ENCODE data around the gene CDKAL1.

The CDKAL1 gene

DNA sequence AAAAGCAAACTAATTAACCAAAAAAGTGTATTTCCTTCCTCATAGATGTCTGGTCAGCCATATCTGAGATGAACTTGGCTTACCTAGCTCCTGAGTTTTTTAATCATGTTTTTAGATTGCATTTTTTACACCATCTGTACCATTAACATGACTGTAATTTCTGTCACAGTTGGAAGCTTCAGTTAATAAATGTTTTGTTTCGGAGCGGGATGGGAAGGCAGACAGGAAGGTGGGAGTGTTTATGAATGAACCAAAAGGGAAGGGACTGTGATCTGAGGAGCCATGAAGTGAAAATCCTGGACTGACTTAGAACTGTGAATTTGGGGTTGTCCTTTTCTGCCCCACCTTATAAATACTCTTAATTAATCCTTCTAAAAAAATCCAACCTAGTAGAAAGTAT is 613.7 kb downstream of the CDKAL1 start:
- TF ChIP-seq ISL1 (CRISPR knock-in tag; IDR thresholded peaks at IDR 0.05) = no peak
- no peak for TF ChIP-seq TOX (CRISPR knock-in tag; IDR thresholded peaks at IDR 0.05; ENCODE audit: borderline replicate concordance)
- TF ChIP-seq ZNF8 (CRISPR knock-in tag; IDR thresholded peaks at IDR 0.05) = no peak
- no peak for TF ChIP-seq CSDC2 (CRISPR knock-in tag; IDR thresholded peaks at IDR 0.05)
- no peak for TF ChIP-seq TCF4 (CRISPR knock-in tag; IDR thresholded peaks at IDR 0.05; ENCODE audit: borderline replicate concordance)
- no peak for TF ChIP-seq SNAI2 (CRISPR knock-in tag; IDR thresholded peaks at IDR 0.05)
- TF ChIP-seq, protein P1, sequence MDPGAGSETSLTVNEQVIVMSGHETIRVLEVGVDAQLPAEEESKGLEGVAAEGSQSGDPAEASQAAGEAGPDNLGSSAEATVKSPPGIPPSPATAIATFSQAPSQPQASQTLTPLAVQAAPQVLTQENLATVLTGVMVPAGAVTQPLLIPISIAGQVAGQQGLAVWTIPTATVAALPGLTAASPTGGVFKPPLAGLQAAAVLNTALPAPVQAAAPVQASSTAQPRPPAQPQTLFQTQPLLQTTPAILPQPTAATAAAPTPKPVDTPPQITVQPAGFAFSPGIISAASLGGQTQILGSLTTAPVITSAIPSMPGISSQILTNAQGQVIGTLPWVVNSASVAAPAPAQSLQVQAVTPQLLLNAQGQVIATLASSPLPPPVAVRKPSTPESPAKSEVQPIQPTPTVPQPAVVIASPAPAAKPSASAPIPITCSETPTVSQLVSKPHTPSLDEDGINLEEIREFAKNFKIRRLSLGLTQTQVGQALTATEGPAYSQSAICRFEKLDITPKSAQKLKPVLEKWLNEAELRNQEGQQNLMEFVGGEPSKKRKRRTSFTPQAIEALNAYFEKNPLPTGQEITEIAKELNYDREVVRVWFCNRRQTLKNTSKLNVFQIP (CRISPR knock-in tag; IDR thresholded peaks at IDR 0.05; ENCODE audit: borderline replicate concordance, low read depth) = no peak
- no peak for TF ChIP-seq PPARA (CRISPR knock-in tag; IDR thresholded peaks at IDR 0.05; ENCODE audit: borderline replicate concordance)
- TF ChIP-seq RARB (CRISPR knock-in tag; IDR thresholded peaks at IDR 0.05) = no peak
- TF ChIP-seq ARNTL (CRISPR knock-in tag; IDR thresholded peaks at IDR 0.05; ENCODE audit: borderline replicate concordance, low read depth) = no peak
- TF ChIP-seq ZFP30 (CRISPR knock-in tag; IDR thresholded peaks at IDR 0.05) = no peak
- TF ChIP-seq, protein P2, sequence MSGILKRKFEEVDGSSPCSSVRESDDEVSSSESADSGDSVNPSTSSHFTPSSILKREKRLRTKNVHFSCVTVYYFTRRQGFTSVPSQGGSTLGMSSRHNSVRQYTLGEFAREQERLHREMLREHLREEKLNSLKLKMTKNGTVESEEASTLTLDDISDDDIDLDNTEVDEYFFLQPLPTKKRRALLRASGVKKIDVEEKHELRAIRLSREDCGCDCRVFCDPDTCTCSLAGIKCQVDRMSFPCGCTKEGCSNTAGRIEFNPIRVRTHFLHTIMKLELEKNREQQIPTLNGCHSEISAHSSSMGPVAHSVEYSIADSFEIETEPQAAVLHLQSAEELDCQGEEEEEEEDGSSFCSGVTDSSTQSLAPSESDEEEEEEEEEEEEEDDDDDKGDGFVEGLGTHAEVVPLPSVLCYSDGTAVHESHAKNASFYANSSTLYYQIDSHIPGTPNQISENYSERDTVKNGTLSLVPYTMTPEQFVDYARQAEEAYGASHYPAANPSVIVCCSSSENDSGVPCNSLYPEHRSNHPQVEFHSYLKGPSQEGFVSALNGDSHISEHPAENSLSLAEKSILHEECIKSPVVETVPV (CRISPR knock-in tag; IDR thresholded peaks at IDR 0.05) = no peak
- no peak for TF ChIP-seq ZNF70 (CRISPR knock-in tag; IDR thresholded peaks at IDR 0.05)
- ATAC-seq = no peak

DNA sequence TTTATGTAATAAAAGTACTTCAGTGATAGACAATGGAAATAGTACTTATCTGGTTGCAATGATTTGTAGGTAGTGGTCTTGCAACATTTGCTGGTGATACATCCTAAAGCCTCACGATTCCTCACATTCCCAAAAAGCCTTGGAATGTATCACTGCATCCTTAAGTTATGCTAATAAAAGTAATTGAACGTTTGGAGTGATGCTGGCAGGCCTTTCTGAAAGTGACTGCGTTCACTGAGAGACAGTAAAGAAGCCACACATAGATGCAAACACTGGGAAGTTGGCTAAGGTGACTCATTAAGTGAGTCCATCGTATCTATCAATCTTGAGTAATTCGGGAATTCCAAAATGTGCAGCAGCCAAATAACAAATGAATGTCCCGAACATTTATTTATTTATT is 615.2 kb downstream of the CDKAL1 start:
- TF ChIP-seq TOX (CRISPR knock-in tag; IDR thresholded peaks at IDR 0.05; ENCODE audit: borderline replicate concordance) (no peak), ISL1 (CRISPR knock-in tag; IDR thresholded peaks at IDR 0.05) (peak; percentile 70)
- TF ChIP-seq, protein P3, sequence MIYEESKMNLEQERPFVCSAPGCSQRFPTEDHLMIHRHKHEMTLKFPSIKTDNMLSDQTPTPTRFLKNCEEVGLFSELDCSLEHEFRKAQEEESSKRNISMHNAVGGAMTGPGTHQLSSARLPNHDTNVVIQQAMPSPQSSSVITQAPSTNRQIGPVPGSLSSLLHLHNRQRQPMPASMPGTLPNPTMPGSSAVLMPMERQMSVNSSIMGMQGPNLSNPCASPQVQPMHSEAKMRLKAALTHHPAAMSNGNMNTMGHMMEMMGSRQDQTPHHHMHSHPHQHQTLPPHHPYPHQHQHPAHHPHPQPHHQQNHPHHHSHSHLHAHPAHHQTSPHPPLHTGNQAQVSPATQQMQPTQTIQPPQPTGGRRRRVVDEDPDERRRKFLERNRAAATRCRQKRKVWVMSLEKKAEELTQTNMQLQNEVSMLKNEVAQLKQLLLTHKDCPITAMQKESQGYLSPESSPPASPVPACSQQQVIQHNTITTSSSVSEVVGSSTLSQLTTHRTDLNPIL (CRISPR knock-in tag; IDR thresholded peaks at IDR 0.05; ENCODE audit: low read depth) = 0 out of 2 replicates have a peak, but pooled peaks have one; percentile 11
- peak; percentile 31; the same call in 1 of the 3 replicates for ATAC-seq

DNA sequence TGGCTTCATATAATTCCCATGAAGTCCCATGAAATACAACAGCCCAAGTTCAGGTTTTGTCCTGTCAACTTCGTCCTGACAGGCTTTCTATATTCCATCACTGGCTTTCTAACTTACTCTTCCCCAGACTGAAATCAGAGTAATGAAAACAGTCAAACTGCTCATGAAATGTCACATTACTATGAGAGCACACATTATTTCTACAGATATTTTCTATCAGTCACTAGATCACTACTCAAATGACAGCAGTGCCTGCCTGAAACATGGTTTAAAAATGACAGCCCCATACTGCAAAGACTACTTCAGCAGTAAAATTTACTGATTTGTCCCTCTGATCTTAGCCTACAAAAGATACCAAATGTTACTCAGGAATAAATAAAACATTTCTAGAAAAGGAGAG is 616.4 kb downstream of the CDKAL1 start:
- TF ChIP-seq, protein P2 (CRISPR knock-in tag; IDR thresholded peaks at IDR 0.05) = no peak
- no peak for TF ChIP-seq GLIS3 (CRISPR knock-in tag; IDR thresholded peaks at IDR 0.05)
- no peak for TF ChIP-seq ZC3H10 (CRISPR knock-in tag; IDR thresholded peaks at IDR 0.05)
- no peak for TF ChIP-seq SNAI2 (CRISPR knock-in tag; IDR thresholded peaks at IDR 0.05)
- TF ChIP-seq ESRRG (CRISPR knock-in tag; IDR thresholded peaks at IDR 0.05) = no peak
- no peak for TF ChIP-seq PPARA (CRISPR knock-in tag; IDR thresholded peaks at IDR 0.05; ENCODE audit: borderline replicate concordance)
- TF ChIP-seq ZNF565 (CRISPR knock-in tag; conservative IDR thresholded peaks at IDR 0.05; ENCODE audit: low read depth) = no peak
- TF ChIP-seq RARB (CRISPR knock-in tag; IDR thresholded peaks at IDR 0.05) = no peak
- no peak for TF ChIP-seq TOX (CRISPR knock-in tag; IDR thresholded peaks at IDR 0.05; ENCODE audit: borderline replicate concordance)
- TF ChIP-seq TCF4 (CRISPR knock-in tag; IDR thresholded peaks at IDR 0.05; ENCODE audit: borderline replicate concordance) = no peak
- TF ChIP-seq OSR1 (CRISPR knock-in tag; IDR thresholded peaks at IDR 0.05) = no peak
- TF ChIP-seq, protein P3 (CRISPR knock-in tag; IDR thresholded peaks at IDR 0.05; ENCODE audit: low read depth) = no peak
- TF ChIP-seq ZFP30 (CRISPR knock-in tag; IDR thresholded peaks at IDR 0.05) = no peak
- no peak for TF ChIP-seq BACH2 (CRISPR knock-in tag; IDR thresholded peaks at IDR 0.05; ENCODE audit: borderline replicate concordance)
- no peak for TF ChIP-seq ZNF70 (CRISPR knock-in tag; IDR thresholded peaks at IDR 0.05)
- TF ChIP-seq CSDC2 (CRISPR knock-in tag; IDR thresholded peaks at IDR 0.05) = no peak
- no peak for TF ChIP-seq ZFP3 (CRISPR knock-in tag; IDR thresholded peaks at IDR 0.05)
- no peak for TF ChIP-seq ISL1 (CRISPR knock-in tag; IDR thresholded peaks at IDR 0.05)
- no peak for ATAC-seq

DNA sequence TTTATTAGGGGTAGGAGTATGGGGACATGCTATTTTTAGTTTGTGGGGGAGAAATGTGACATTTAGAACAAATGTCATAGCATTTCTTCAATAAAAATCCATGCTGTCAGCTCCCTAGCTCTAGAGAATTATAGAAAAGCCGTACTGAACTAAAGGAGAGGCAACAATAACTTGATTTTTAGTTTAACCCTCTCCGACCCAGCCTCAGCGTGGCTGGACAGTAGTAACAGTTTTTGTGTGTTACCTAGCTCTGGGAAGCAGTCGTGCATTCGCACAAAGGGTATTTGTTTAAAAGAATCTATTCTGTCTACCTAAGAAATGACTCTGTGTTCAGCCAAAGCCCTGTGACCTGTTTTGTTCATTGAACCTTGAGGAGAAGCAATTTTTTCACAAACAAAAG is 616.9 kb downstream of the CDKAL1 start:
- no peak for ATAC-seq
- no peak for TF ChIP-seq ISL1 (CRISPR knock-in tag; IDR thresholded peaks at IDR 0.05)
- TF ChIP-seq ARNTL (CRISPR knock-in tag; IDR thresholded peaks at IDR 0.05; ENCODE audit: borderline replicate concordance, low read depth) = no peak
- no peak for TF ChIP-seq ZFP30 (CRISPR knock-in tag; IDR thresholded peaks at IDR 0.05)
- TF ChIP-seq, protein P2 (CRISPR knock-in tag; IDR thresholded peaks at IDR 0.05) = no peak
- TF ChIP-seq RARB (CRISPR knock-in tag; IDR thresholded peaks at IDR 0.05) = no peak
- no peak for TF ChIP-seq TCF4 (CRISPR knock-in tag; IDR thresholded peaks at IDR 0.05; ENCODE audit: borderline replicate concordance)
- no peak for TF ChIP-seq ZNF8 (CRISPR knock-in tag; IDR thresholded peaks at IDR 0.05)
- TF ChIP-seq ZFP3 (CRISPR knock-in tag; IDR thresholded peaks at IDR 0.05) = no peak
- TF ChIP-seq ESRRG (CRISPR knock-in tag; IDR thresholded peaks at IDR 0.05) = no peak
- no peak for TF ChIP-seq GLIS3 (CRISPR knock-in tag; IDR thresholded peaks at IDR 0.05)
- TF ChIP-seq, protein P3 (CRISPR knock-in tag; IDR thresholded peaks at IDR 0.05; ENCODE audit: low read depth) = no peak
- TF ChIP-seq ZC3H10 (CRISPR knock-in tag; IDR thresholded peaks at IDR 0.05) = no peak
- no peak for TF ChIP-seq CSDC2 (CRISPR knock-in tag; IDR thresholded peaks at IDR 0.05)

All from SK-N-SH treated with all-trans-retinoic acid at 6 μM for 48 hours (cell line).